WTC11 (cell line): ENCODE measurements around the gene SORT1. TPM values are rescaled to one million over a fixed set of nuclear protein-coding genes. Genes with fewer than 3 reads are reported as not detected.

ENCODE experiments used
- CTCF ChIP-seq: fragments of 200-600 bp; IDR thresholded peaks from 2 replicates; pipeline ENCODE4 v1.8.0; 2022; ENCODE audit warnings: antibody characterized with exemption
- E2F5 ChIP-seq: sonication (generic); formaldehyde crosslinking; IDR thresholded peaks from 2 replicates; pipeline ENCODE4 v1.8.1; 2022; ENCODE audit warnings: mild to moderate bottlenecking, moderate library complexity, missing genetic modification reagents
- ELF4 ChIP-seq: sonication (generic); formaldehyde crosslinking; IDR thresholded peaks from 2 replicates; pipeline ENCODE4 v1.8.1; 2022; ENCODE audit warnings: low read depth, mild to moderate bottlenecking, moderate library complexity, missing genetic modification reagents
- ESRRA ChIP-seq: sonication (generic); formaldehyde crosslinking; IDR thresholded peaks from 2 replicates; pipeline ENCODE4 v1.8.1; 2022; ENCODE audit warnings: mild to moderate bottlenecking, missing genetic modification reagents, borderline replicate concordance
- FOXP1 ChIP-seq: sonication (generic); formaldehyde crosslinking; IDR thresholded peaks from 2 replicates; pipeline ENCODE4 v1.8.0; 2022; ENCODE audit warnings: missing genetic modification reagents, mild to moderate bottlenecking, moderate library complexity, borderline replicate concordance
- GABPB1 ChIP-seq: sonication (generic); formaldehyde crosslinking; IDR thresholded peaks from 2 replicates; pipeline ENCODE4 v1.8.1; 2023; ENCODE audit warnings: mild to moderate bottlenecking, missing genetic modification reagents
- GRHL2 ChIP-seq: fragments of 250-450 bp; sonication (Bioruptor Pico); IDR thresholded peaks from 2 replicates; pipeline ENCODE4 v1.8.0; 2022; ENCODE audit warnings: mild to moderate bottlenecking, moderate library complexity; ENCODE audit not compliant: insufficient replicate concordance, severe bottlenecking
- HMGXB4 ChIP-seq: sonication (generic); formaldehyde crosslinking; IDR thresholded peaks from 2 replicates; pipeline ENCODE4 v1.8.1; 2023; ENCODE audit warnings: mild to moderate bottlenecking, moderate library complexity, missing genetic modification reagents
- IRF1 ChIP-seq: sonication (generic); formaldehyde crosslinking; IDR thresholded peaks from 2 replicates; pipeline ENCODE4 v1.8.0; 2023; ENCODE audit warnings: missing genetic modification reagents
- IRF2 ChIP-seq: sonication (generic); formaldehyde crosslinking; IDR thresholded peaks from 2 replicates; pipeline ENCODE4 v1.8.0; 2022; ENCODE audit warnings: low read depth, missing genetic modification reagents, borderline replicate concordance
- MAX ChIP-seq: sonication (generic); formaldehyde crosslinking; IDR thresholded peaks from 2 replicates; pipeline ENCODE4 v1.8.0; 2022; ENCODE audit warnings: mild to moderate bottlenecking, missing genetic modification reagents
- MLX ChIP-seq: sonication (generic); formaldehyde crosslinking; IDR thresholded peaks from 2 replicates; pipeline ENCODE4 v1.8.1; 2023; ENCODE audit warnings: mild to moderate bottlenecking, missing genetic modification reagents, moderate library complexity
- MXD4 ChIP-seq: fragments of 250-450 bp; sonication (Bioruptor Pico); IDR thresholded peaks from 2 replicates; pipeline ENCODE4 v1.8.0; 2021; ENCODE audit warnings: mild to moderate bottlenecking, moderate library complexity, borderline replicate concordance
- NFATC4 ChIP-seq: fragments of 250-450 bp; sonication (Bioruptor Pico); IDR thresholded peaks from 2 replicates; pipeline ENCODE4 v1.9.0; 2021; ENCODE audit warnings: mild to moderate bottlenecking
- NFYB ChIP-seq: sonication (generic); formaldehyde crosslinking; conservative IDR thresholded peaks from 2 replicates; pipeline ENCODE4 v1.8.0; 2022; ENCODE audit warnings: low read depth, missing genetic modification reagents
- NR2C2 ChIP-seq: sonication (generic); formaldehyde crosslinking; IDR thresholded peaks from 2 replicates; pipeline ENCODE4 v1.8.0; 2022; ENCODE audit warnings: mild to moderate bottlenecking, missing genetic modification reagents
- PREB ChIP-seq: sonication (generic); formaldehyde crosslinking; IDR thresholded peaks from 2 replicates; pipeline ENCODE4 v1.8.1; 2022; ENCODE audit warnings: mild to moderate bottlenecking, missing genetic modification reagents, moderate library complexity, borderline replicate concordance
- SP1 ChIP-seq: sonication (generic); formaldehyde crosslinking; conservative IDR thresholded peaks from 2 replicates; pipeline ENCODE4 v1.8.1; 2022; ENCODE audit warnings: missing genetic modification reagents
- USF1 ChIP-seq: sonication (generic); formaldehyde crosslinking; IDR thresholded peaks from 2 replicates; pipeline ENCODE4 v1.8.0; 2022; ENCODE audit warnings: mild to moderate bottlenecking, missing genetic modification reagents
- ZBTB43 ChIP-seq: sonication (generic); formaldehyde crosslinking; IDR thresholded peaks from 2 replicates; pipeline ENCODE4 v1.8.1; 2023; ENCODE audit warnings: mild to moderate bottlenecking, missing genetic modification reagents
- ZNF121 ChIP-seq: sonication (generic); formaldehyde crosslinking; IDR thresholded peaks from 2 replicates; pipeline ENCODE4 v1.8.0; 2023; ENCODE audit warnings: missing genetic modification reagents
- ZNF219 ChIP-seq: sonication (generic); formaldehyde crosslinking; IDR thresholded peaks from 2 replicates; pipeline ENCODE4 v1.8.0; 2023; ENCODE audit warnings: missing genetic modification reagents, mild to moderate bottlenecking, borderline replicate concordance
- ZNF416 ChIP-seq: fragments of 250-450 bp; sonication (Bioruptor Pico); IDR thresholded peaks from 2 replicates; pipeline ENCODE4 v1.9.0; 2021; ENCODE audit warnings: mild to moderate bottlenecking, inconsistent platforms
- ZNF512 ChIP-seq: sonication (generic); formaldehyde crosslinking; IDR thresholded peaks from 2 replicates; pipeline ENCODE4 v1.8.1; 2022; ENCODE audit warnings: missing genetic modification reagents, borderline replicate concordance
- ZNF671 ChIP-seq: fragments of 250-450 bp; sonication (Bioruptor Pico); IDR thresholded peaks from 2 replicates; pipeline ENCODE4 v1.8.0; 2021; ENCODE audit warnings: mild to moderate bottlenecking
- ZSCAN18 ChIP-seq: fragments of 250-450 bp; sonication (Bioruptor Pico); IDR thresholded peaks from 2 replicates; pipeline ENCODE4 v2.1.2; 2022; ENCODE audit warnings: mild to moderate bottlenecking, moderate library complexity
- total RNA-seq: library from RNA; stranded (reverse); gene quantifications from 3 replicates; pipeline ENCODE4 v1.2.3, GENCODE V29; 2021

The SORT1 gene
- total RNA-seq, 1 experiment from 2014 or later: 55.9 TPM

- peak; percentile 71 for TF ChIP-seq GABPB1
- peak; percentile 82 for TF ChIP-seq E2F5
- TF ChIP-seq USF1 (CRISPR knock-in tag): no peak
- no peak for TF ChIP-seq NFATC4 (CRISPR knock-in tag)
- TF ChIP-seq ZNF416 (CRISPR knock-in tag): no peak
- peak; percentile 53; the same call in 1 of the 2 replicates for TF ChIP-seq NFYB (CRISPR knock-in tag)
- no peak for TF ChIP-seq IRF1 (CRISPR knock-in tag)
- no peak for TF ChIP-seq ESRRA (CRISPR knock-in tag)
- no peak for TF ChIP-seq GRHL2 (CRISPR knock-in tag)
- peak; percentile 82 for TF ChIP-seq FOXP1 (CRISPR knock-in tag)
- no peak for TF ChIP-seq IRF2 (CRISPR knock-in tag)
- TF ChIP-seq MLX (CRISPR knock-in tag): no peak
- no peak for TF ChIP-seq ZNF219
- no peak for TF ChIP-seq PREB
- TF ChIP-seq ZNF671 (CRISPR knock-in tag): no peak
- TF ChIP-seq ZBTB43 (CRISPR knock-in tag): peak; percentile 93; the same call in 1 of the 2 replicates
- TF ChIP-seq ZNF121 (CRISPR knock-in tag): no peak
- TF ChIP-seq ELF4: no peak
- TF ChIP-seq ZSCAN18 (CRISPR knock-in tag): no peak
- TF ChIP-seq NR2C2 (CRISPR knock-in tag): no peak
- no peak for TF ChIP-seq ZNF512 (CRISPR knock-in tag)
- peak; percentile 80 for TF ChIP-seq MAX (CRISPR knock-in tag)
- TF ChIP-seq MXD4 (CRISPR knock-in tag): no peak
- TF ChIP-seq CTCF: no peak
- TF ChIP-seq HMGXB4 (CRISPR knock-in tag): peak; percentile 88
- peak; percentile 95 for TF ChIP-seq SP1
These were observed 114.6 kb downstream of the SORT1 start, which contains the start of gene PSRC1 (continued) for GRCh38 chr1:109282952-109283747.
